CD14-positive monocyte (primary cell): ENCODE results near the gene DGKB. TPM values are rescaled to one million over a fixed set of nuclear protein-coding genes. Genes with fewer than 3 reads are reported as not detected.

Source experiments
- DNase-seq, 3 donors: peaks; one replicate each; pipeline ENCODE4 v3.0.0-alpha.2; 2011 to 2022
- H2AFZ ChIP-seq: 2 replicates; pipeline ENCODE4 v1.6.0; 2012; ENCODE audit warnings: mild to moderate bottlenecking, low read depth, low read length, inconsistent platforms; ENCODE audit not compliant: insufficient read depth, poor library complexity, severe bottlenecking
- H3K27ac ChIP-seq, 2 donors: 1 replicate in 1 of 2; 2 replicates in 1 of 2; pipeline ENCODE4 v1.5.1; 2012 to 2013; ENCODE audit warnings: low read length in 2 of 2, control low read depth in 1 of 2, inconsistent platforms in 1 of 2, low read depth in 1 of 2, mild to moderate bottlenecking in 1 of 2
- H3K27me3 ChIP-seq, 2 donors: one replicate each; pipeline versions ENCODE4 v1.6.0 to v1.6.1; 2011 to 2013; ENCODE audit warnings: low read length in 2 of 2; ENCODE audit not compliant: control insufficient read depth in 2 of 2, insufficient read depth in 2 of 2
- H3K36me3 ChIP-seq, 2 donors: replicated peaks in 1 of 2; 1 replicate in 1 of 2; 2 replicates in 1 of 2; pipeline versions ENCODE4 v1.5.1 to v1.6.1; 2012 to 2013; ENCODE audit warnings: low read length in 2 of 2, control low read depth in 1 of 2, inconsistent platforms in 1 of 2, mild to moderate bottlenecking in 1 of 2; ENCODE audit not compliant: insufficient read depth in 2 of 2, control insufficient read depth in 1 of 2
- H3K4me1 ChIP-seq, 2 donors: 1 replicate in 1 of 2; 2 replicates in 1 of 2; pipeline versions ENCODE4 v1.5.1 to v1.6.1; 2012 to 2013; ENCODE audit warnings: low read length in 2 of 2, control low read depth in 1 of 2, inconsistent platforms in 1 of 2, mild to moderate bottlenecking in 1 of 2, moderate library complexity in 1 of 2; ENCODE audit not compliant: insufficient read depth in 2 of 2, control insufficient read depth in 1 of 2
- H3K4me2 ChIP-seq: replicated peaks from 2 replicates; pipeline ENCODE3; 2012; ENCODE audit warnings: low read length, moderate library complexity, mild to moderate bottlenecking; ENCODE audit not compliant: poor library complexity, severe bottlenecking; ENCODE audit errors: extremely low read depth
- H3K4me3 ChIP-seq, 3 experiments: fragments of 200-600 bp in 1 of 3; sonication (generic) in 1 of 3; replicated peaks in 1 of 3; 1 replicate in 2 of 3; 2 replicates in 1 of 3; pipeline ENCODE4 v1.5.1; 2011 to 2013; ENCODE audit warnings: low read length in 3 of 3, mild to moderate bottlenecking in 3 of 3, control low read depth in 2 of 3, low read depth in 2 of 3, inconsistent platforms in 1 of 3, moderate library complexity in 1 of 3
- H3K79me2 ChIP-seq: 2 replicates; pipeline ENCODE4 v1.6.0; 2012; ENCODE audit warnings: mild to moderate bottlenecking, control low read depth, inconsistent platforms, low read length, moderate library complexity; ENCODE audit not compliant: insufficient read depth
- H3K9ac ChIP-seq: 2 replicates; pipeline ENCODE4 v1.6.0; 2017; ENCODE audit warnings: low read length, mild to moderate bottlenecking; ENCODE audit not compliant: insufficient read depth, poor library complexity, severe bottlenecking
- H3K9me3 ChIP-seq, 2 donors: replicated peaks in 1 of 2; 1 replicate in 1 of 2; 2 replicates in 1 of 2; pipeline versions ENCODE4 v1.5.1 to v1.6.1; 2012 to 2013; ENCODE audit warnings: low read length in 2 of 2, control low read depth in 1 of 2; ENCODE audit not compliant: control insufficient read depth in 1 of 2, insufficient read depth in 1 of 2
- H4K20me1 ChIP-seq: 2 replicates; pipeline ENCODE4 v1.6.0; 2012; ENCODE audit warnings: mild to moderate bottlenecking, low read length, control low read depth, moderate library complexity; ENCODE audit not compliant: insufficient read depth
- H3K27ac Mint-ChIP-seq, 7 donors: one replicate each; pipeline ENCODE4 v1.8.0; 2020; ENCODE audit warnings: mild to moderate bottlenecking in 7 of 7, mixed read lengths in 7 of 7, moderate library complexity in 6 of 7, inconsistent platforms in 2 of 7
- H3K27me3 Mint-ChIP-seq, 3 donors: one replicate each; pipeline ENCODE4 v1.8.0; 2021 to 2022; ENCODE audit warnings: low read depth in 3 of 3, mild to moderate bottlenecking in 3 of 3, mixed read lengths in 3 of 3, moderate library complexity in 3 of 3, inconsistent platforms in 1 of 3
- H3K36me3 Mint-ChIP-seq, 2 donors: one replicate each; pipeline ENCODE4 v1.8.0; 2020; ENCODE audit warnings: mixed read lengths in 2 of 2, inconsistent platforms in 1 of 2, mild to moderate bottlenecking in 1 of 2
- H3K4me1 Mint-ChIP-seq: one replicate; pipeline ENCODE4 v1.8.0; 2020; ENCODE audit warnings: mild to moderate bottlenecking, mixed read lengths
- H3K4me3 Mint-ChIP-seq, 2 donors: one replicate each; pipeline ENCODE4 v1.8.0; 2020; ENCODE audit warnings: mild to moderate bottlenecking in 2 of 2, mixed read lengths in 2 of 2, moderate library complexity in 1 of 2
- H3K9me3 Mint-ChIP-seq, 7 donors: one replicate each; pipeline ENCODE4 v1.8.0; 2020 to 2022; ENCODE audit warnings: mixed read lengths in 7 of 7, mild to moderate bottlenecking in 6 of 7, moderate library complexity in 6 of 7, inconsistent platforms in 2 of 7
- CTCF ChIP-seq: fragments of 200-600 bp; IDR thresholded peaks from one replicate; pipeline ENCODE4 v1.8.0; 2022; ENCODE audit warnings: antibody characterized with exemption, mild to moderate bottlenecking
- WGBS: methylation state at CpG from one replicate; pipeline ENCODE4 v1.1.5; 2013; ENCODE audit warnings: missing lambda C conversion rate; ENCODE audit not compliant: insufficient coverage; 5-methylcytosine and 5-hydroxymethylcytosine counted together
- intact Hi-C, 2 donors: fragments of 100-400 bp; cut with micrococcal nuclease; formaldehyde crosslinking; loops; one replicate each; pipeline versions ENCODE4 v1.15.0 to v1.15.1; 2023
- polyA plus RNA-seq, 3 donors: library from polyadenylated mRNA; depleted of rRNA in 1 of 3; unstranded in 2 of 3; stranded (reverse) in 1 of 3; fragments of 300-500 nt in 2 of 3; fragments of >200 nt in 1 of 3; fragmentation: Illumina TruSeq in 2 of 3; gene quantifications; 1 replicate in 2 of 3; 2 replicates in 1 of 3; pipeline ENCODE4 v1.2.3, GENCODE V29; 2012 to 2021

Gene DGKB
- polyA plus RNA-seq, 3 donors, result not detected

DNA sequence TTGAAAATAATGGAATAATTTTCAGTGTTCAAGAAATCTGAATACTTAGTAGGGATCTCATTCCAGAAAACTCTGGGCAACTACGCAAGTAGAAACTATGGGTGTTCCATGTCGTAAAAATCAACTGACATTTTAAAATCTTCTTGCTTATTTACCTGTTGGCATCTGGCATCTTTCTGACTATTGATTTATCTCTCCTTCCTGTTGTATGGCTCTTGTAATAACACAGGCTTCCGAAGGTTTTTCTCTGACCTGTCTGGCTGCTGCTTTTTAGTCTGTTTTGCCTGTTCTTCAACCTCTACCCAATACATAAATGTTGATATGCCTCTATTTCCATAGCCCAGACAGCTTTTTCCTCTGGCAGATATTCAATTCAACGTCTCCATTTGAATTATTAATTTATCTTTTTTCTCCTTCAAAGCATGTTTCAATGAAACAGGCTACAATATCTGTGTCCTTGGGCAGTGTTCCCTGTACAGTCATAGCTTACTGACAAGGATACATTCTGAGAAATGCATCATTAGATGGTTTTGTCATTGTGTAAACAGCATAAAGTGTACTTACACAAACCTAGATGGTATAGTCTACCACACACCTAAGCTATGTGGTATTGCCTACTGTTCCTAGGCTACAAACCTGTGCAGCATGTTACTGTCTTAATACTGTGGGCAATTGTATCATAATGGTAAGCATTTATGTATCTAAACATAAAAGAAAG is 807.2 kb downstream of the DGKB start:
- no peak overlapping the region for H2AFZ ChIP-seq
- H3K4me2 ChIP-seq, result no peak overlapping the region
- H3K27me3 ChIP-seq, result no peaks in the 10 kb centered on the region
- Mint-ChIP-seq H3K27me3 (no peaks in the 10 kb centered on the region), H3K9me3 (peaks cover 0 to 3% (median 1%) of the 10 kb centered on the region in 7 donors), H3K36me3 (no peaks in the 10 kb centered on the region), H3K4me1 (no peaks in the 10 kb centered on the region), H3K4me3 (no peak overlapping the region), H3K27ac (no peak overlapping the region)
- no peaks in the 10 kb centered on the region for H3K9me3 ChIP-seq
- no peaks in the 10 kb centered on the region for H3K4me1 ChIP-seq
- H3K9ac ChIP-seq, result no peak overlapping the region
- no peak for TF ChIP-seq CTCF
- 65% methylated on average over 4 of the region's 4 CpGs for WGBS
- H3K36me3 ChIP-seq, result no peaks in the 10 kb centered on the region
- intact Hi-C loops, result no loop called here
- no peaks in the 10 kb centered on the region for H4K20me1 ChIP-seq
- no peaks in the 10 kb centered on the region for H3K79me2 ChIP-seq
- no peak for DNase-seq
- no peak overlapping the region for H3K4me3 ChIP-seq
- H3K27ac ChIP-seq, result no peak overlapping the region
